ENCODE measurements around the gene SLC38A8.

SLC38A8 gene

GRCh38 chr16:84054271-84054670, 11.7 kb upstream of the SLC38A8 start:
- no peaks in the 10 kb centered on the region for H4K20me1 ChIP-seq (ENCODE audit: insufficient read depth, low read length)
- no peak overlapping the region for H3K27ac ChIP-seq (ENCODE audit: low read length)
- peaks cover 21% of the 10 kb centered on the region for H3K36me3 ChIP-seq (replicated peaks; ENCODE audit: low read depth, low read length)
- no peak overlapping the region for H3K9ac ChIP-seq (ENCODE audit: low read length)
- no peaks in the 10 kb centered on the region for H3K9me3 ChIP-seq (ENCODE audit: insufficient read depth, low read length)
- no peak overlapping the region for H2AFZ ChIP-seq (ENCODE audit: low read depth, low read length)
- no peaks in the 10 kb centered on the region for H3K27me3 ChIP-seq (ENCODE audit: low read depth, low read length)
- no peaks in the 10 kb centered on the region for H3K79me2 ChIP-seq (ENCODE audit: low read length)
- no peak overlapping the region for H3K4me3 ChIP-seq (ENCODE audit: low read length)
- H3K4me1 ChIP-seq (ENCODE audit: low read length): no peaks in the 10 kb centered on the region
- TF ChIP-seq EZH2phosphoT487 (IDR thresholded peaks at IDR 0.05; ENCODE audit: low read depth): no peak
- TF ChIP-seq, protein P1, sequence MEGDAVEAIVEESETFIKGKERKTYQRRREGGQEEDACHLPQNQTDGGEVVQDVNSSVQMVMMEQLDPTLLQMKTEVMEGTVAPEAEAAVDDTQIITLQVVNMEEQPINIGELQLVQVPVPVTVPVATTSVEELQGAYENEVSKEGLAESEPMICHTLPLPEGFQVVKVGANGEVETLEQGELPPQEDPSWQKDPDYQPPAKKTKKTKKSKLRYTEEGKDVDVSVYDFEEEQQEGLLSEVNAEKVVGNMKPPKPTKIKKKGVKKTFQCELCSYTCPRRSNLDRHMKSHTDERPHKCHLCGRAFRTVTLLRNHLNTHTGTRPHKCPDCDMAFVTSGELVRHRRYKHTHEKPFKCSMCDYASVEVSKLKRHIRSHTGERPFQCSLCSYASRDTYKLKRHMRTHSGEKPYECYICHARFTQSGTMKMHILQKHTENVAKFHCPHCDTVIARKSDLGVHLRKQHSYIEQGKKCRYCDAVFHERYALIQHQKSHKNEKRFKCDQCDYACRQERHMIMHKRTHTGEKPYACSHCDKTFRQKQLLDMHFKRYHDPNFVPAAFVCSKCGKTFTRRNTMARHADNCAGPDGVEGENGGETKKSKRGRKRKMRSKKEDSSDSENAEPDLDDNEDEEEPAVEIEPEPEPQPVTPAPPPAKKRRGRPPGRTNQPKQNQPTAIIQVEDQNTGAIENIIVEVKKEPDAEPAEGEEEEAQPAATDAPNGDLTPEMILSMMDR (IDR thresholded peaks at IDR 0.05; ENCODE audit: low read depth, low read length): no peak
- H3K4me2 ChIP-seq (ENCODE audit: low read length): no peak overlapping the region

DNA sequence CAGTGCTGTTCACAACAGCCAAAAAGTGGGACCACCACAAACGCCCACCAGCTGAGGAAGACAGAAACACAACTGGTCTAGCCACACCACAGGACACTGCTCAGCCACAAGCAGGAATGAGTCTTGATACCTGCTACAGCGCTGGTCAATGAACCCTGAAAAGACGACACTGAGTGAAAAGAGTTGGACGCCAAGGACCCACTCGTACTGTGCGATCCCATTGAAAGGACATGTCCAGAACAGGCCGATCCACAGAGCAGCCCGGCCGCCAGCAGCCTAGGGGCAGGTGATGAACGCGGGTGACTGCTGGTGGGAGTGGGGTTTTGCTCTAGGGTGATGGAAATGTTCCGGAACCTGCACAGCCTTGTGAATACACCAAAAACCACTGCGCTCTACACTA, 10.6 kb upstream of the SLC38A8 start:
- Histone ChIP-seq H3K9me3 (ENCODE audit: insufficient read depth, low read length) (no peaks in the 10 kb centered on the region), H3K36me3 (replicated peaks; ENCODE audit: low read depth, low read length) (peaks cover 14% of the 10 kb centered on the region), H3K4me1 (ENCODE audit: low read length) (no peaks in the 10 kb centered on the region), H2AFZ (ENCODE audit: low read depth, low read length) (no peak overlapping the region), H3K4me3 (ENCODE audit: low read length) (no peak overlapping the region), H3K27me3 (ENCODE audit: low read depth, low read length) (no peaks in the 10 kb centered on the region), H3K27ac (ENCODE audit: low read length) (no peak overlapping the region), H3K79me2 (ENCODE audit: low read length) (no peaks in the 10 kb centered on the region), H4K20me1 (ENCODE audit: insufficient read depth, low read length) (no peaks in the 10 kb centered on the region), H3K4me2 (ENCODE audit: low read length) (no peak overlapping the region), H3K9ac (ENCODE audit: low read length) (no peak overlapping the region)
- TF ChIP-seq, protein P1 (IDR thresholded peaks at IDR 0.05; ENCODE audit: low read depth, low read length): no peak
- TF ChIP-seq EZH2phosphoT487 (IDR thresholded peaks at IDR 0.05; ENCODE audit: low read depth): no peak

DNA sequence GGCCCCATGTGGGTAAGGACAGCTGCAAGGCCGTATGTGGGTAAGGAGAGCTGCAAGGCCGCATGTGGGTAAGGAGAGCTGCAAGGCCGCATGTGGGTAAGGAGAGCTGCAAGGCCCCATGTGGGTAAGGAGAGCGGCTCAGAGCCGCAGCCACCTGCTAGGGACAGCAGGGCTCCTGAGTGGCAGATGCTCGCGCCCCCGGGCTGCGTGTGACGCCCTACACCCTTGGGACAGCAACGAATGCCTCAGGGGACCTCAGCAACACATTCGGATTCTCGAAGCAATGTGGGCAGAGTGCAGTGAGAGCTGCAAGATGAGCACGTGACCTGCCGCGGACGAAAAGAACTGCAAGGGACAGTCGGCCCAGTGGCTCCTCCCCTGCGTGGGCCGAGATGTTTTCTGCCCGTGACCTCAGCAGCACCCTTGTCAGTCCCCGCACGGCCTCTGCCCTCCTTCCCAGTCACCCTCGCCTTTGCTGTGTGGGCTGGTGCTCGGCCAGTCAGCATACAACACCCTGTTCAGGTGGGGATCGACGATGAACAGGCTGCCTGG, 9.6 kb upstream of the SLC38A8 start:
- H4K20me1 ChIP-seq (ENCODE audit: insufficient read depth, low read length): no peaks in the 10 kb centered on the region

DNA sequence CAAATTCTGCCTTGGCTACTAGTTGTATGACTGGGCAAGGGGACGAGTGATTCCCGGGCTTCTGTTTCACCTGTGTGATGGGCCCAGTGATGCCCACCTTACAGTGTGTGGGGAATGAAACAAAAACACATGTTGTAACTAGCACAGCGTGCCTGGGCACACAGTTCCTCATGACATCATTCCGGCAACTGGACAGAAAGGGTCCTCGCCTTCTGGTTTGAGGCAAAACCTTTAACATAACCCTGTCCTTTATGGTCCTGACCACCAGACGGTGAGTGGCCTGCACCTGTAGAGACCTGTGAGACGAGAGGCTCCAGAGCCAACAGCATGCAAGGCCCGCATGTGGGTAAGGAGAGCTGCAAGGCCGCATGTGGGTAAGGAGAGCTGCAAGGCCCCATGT, 7.7 kb upstream of the SLC38A8 start:
- H3K4me3 ChIP-seq (ENCODE audit: low read length): no peak overlapping the region
- no peaks in the 10 kb centered on the region for H4K20me1 ChIP-seq (ENCODE audit: insufficient read depth, low read length)
- H3K27ac ChIP-seq (ENCODE audit: low read length): no peak overlapping the region
- no peak for TF ChIP-seq EZH2phosphoT487 (IDR thresholded peaks at IDR 0.05; ENCODE audit: low read depth)
- TF ChIP-seq, protein P1 (IDR thresholded peaks at IDR 0.05; ENCODE audit: low read depth, low read length): no peak
- H3K9me3 ChIP-seq (ENCODE audit: insufficient read depth, low read length): no peaks in the 10 kb centered on the region
- no peaks in the 10 kb centered on the region for H3K79me2 ChIP-seq (ENCODE audit: low read length)
- no peak overlapping the region for H3K4me2 ChIP-seq (ENCODE audit: low read length)
- H2AFZ ChIP-seq (ENCODE audit: low read depth, low read length): no peak overlapping the region
- H3K27me3 ChIP-seq (ENCODE audit: low read depth, low read length): no peaks in the 10 kb centered on the region
- no peaks in the 10 kb centered on the region for H3K4me1 ChIP-seq (ENCODE audit: low read length)
- H3K9ac ChIP-seq (ENCODE audit: low read length): no peak overlapping the region
- peaks cover 8% of the 10 kb centered on the region for H3K36me3 ChIP-seq (replicated peaks; ENCODE audit: low read depth, low read length)

More for the DNA sequence above, 9.6 kb upstream of the SLC38A8 start:
- Histone ChIP-seq H3K27me3 (ENCODE audit: low read depth, low read length) (no peaks in the 10 kb centered on the region), H2AFZ (ENCODE audit: low read depth, low read length) (no peak overlapping the region), H3K9me3 (ENCODE audit: insufficient read depth, low read length) (no peaks in the 10 kb centered on the region), H3K36me3 (replicated peaks; ENCODE audit: low read depth, low read length) (peaks cover 9% of the 10 kb centered on the region), H3K79me2 (ENCODE audit: low read length) (no peaks in the 10 kb centered on the region), H3K4me3 (ENCODE audit: low read length) (no peak overlapping the region), H3K27ac (ENCODE audit: low read length) (no peak overlapping the region), H3K4me1 (ENCODE audit: low read length) (no peaks in the 10 kb centered on the region), H3K9ac (ENCODE audit: low read length) (no peak overlapping the region), H3K4me2 (ENCODE audit: low read length) (no peak overlapping the region)
- TF ChIP-seq, protein P1 (IDR thresholded peaks at IDR 0.05; ENCODE audit: low read depth, low read length): no peak
- no peak for TF ChIP-seq EZH2phosphoT487 (IDR thresholded peaks at IDR 0.05; ENCODE audit: low read depth)
